H9 (cell line): ENCODE measurements around the gene TGFBR1. TPM values are rescaled to one million over a fixed set of nuclear protein-coding genes. Genes with fewer than 3 reads are reported as not detected.

Source experiments
- DNase-seq: peaks from one replicate; pipeline ENCODE4 v3.0.0-alpha.2; 2017
- H2AFZ ChIP-seq: one replicate; pipeline ENCODE4 v1.6.1; 2013; ENCODE audit warnings: mild to moderate bottlenecking, low read length, control low read depth, moderate library complexity
- H2AK5ac ChIP-seq: 2 replicates; pipeline ENCODE4 v1.6.1; 2013; ENCODE audit warnings: low read length, control low read depth, mixed read lengths; ENCODE audit not compliant: insufficient read length
- H2BK120ac ChIP-seq: one replicate; pipeline ENCODE4 v1.6.1; 2013; ENCODE audit warnings: low read depth, mild to moderate bottlenecking, low read length, control low read depth, inconsistent platforms; ENCODE audit not compliant: poor library complexity, severe bottlenecking
- H2BK12ac ChIP-seq: 2 replicates; pipeline ENCODE4 v1.6.1; 2013; ENCODE audit warnings: low read length, control low read depth, mixed read lengths, low read depth; ENCODE audit not compliant: insufficient read length
- H2BK15ac ChIP-seq: 2 replicates; pipeline ENCODE4 v1.6.1; 2013; ENCODE audit warnings: low read depth, low read length, control low read depth
- H2BK20ac ChIP-seq: one replicate; pipeline ENCODE4 v1.6.1; 2013; ENCODE audit warnings: low read depth, mild to moderate bottlenecking, low read length, control low read depth, inconsistent platforms; ENCODE audit not compliant: poor library complexity, severe bottlenecking
- H2BK5ac ChIP-seq: 2 replicates; pipeline ENCODE4 v1.6.1; 2013; ENCODE audit warnings: low read length, control low read depth, mixed read lengths; ENCODE audit not compliant: insufficient read length
- H3K14ac ChIP-seq: 2 replicates; pipeline ENCODE4 v1.6.1; 2013; ENCODE audit warnings: low read length, control low read depth; ENCODE audit not compliant: insufficient read depth
- H3K18ac ChIP-seq: 2 replicates; pipeline ENCODE4 v1.6.1; 2013; ENCODE audit warnings: low read depth, mild to moderate bottlenecking, mixed read lengths, low read length, control low read depth; ENCODE audit not compliant: insufficient read length
- H3K23ac ChIP-seq: 2 replicates; pipeline ENCODE4 v1.6.1; 2013; ENCODE audit warnings: low read length, control low read depth, mixed read lengths, low read depth; ENCODE audit not compliant: insufficient read length
- H3K23me2 ChIP-seq: 2 replicates; pipeline ENCODE4 v1.6.1; 2013; ENCODE audit warnings: low read depth, mild to moderate bottlenecking, mixed read lengths, low read length, control low read depth; ENCODE audit not compliant: insufficient read length, poor library complexity, severe bottlenecking
- H3K27ac ChIP-seq: 2 replicates; pipeline ENCODE4 v1.5.1; 2013; ENCODE audit warnings: low read length, control low read depth, mixed read lengths, low read depth; ENCODE audit not compliant: insufficient read length
- H3K27me3 ChIP-seq: 2 replicates; pipeline ENCODE4 v1.6.1; 2013; ENCODE audit warnings: low read length, control low read depth, inconsistent platforms; ENCODE audit not compliant: insufficient read depth
- H3K4ac ChIP-seq: 2 replicates; pipeline ENCODE4 v1.6.1; 2013; ENCODE audit warnings: low read depth, mild to moderate bottlenecking, control low read depth, inconsistent platforms, low read length, moderate library complexity
- H3K4me1 ChIP-seq: 2 replicates; pipeline ENCODE4 v1.6.1; 2013; ENCODE audit warnings: low read length, control low read depth, inconsistent platforms; ENCODE audit not compliant: insufficient read depth
- H3K4me2 ChIP-seq: 2 replicates; pipeline ENCODE4 v1.6.1; 2013; ENCODE audit warnings: low read length, control low read depth, mixed read lengths; ENCODE audit not compliant: insufficient read length, insufficient read depth
- H3K56ac ChIP-seq: 2 replicates; pipeline ENCODE4 v1.6.1; 2013; ENCODE audit warnings: low read depth, mild to moderate bottlenecking, mixed read lengths, low read length, control low read depth; ENCODE audit not compliant: insufficient read length
- H3K79me1 ChIP-seq: 2 replicates; pipeline ENCODE4 v1.6.1; 2013; ENCODE audit warnings: low read depth, mild to moderate bottlenecking, moderate library complexity, low read length, control low read depth, inconsistent platforms; ENCODE audit not compliant: insufficient read depth, poor library complexity, severe bottlenecking
- H3K79me2 ChIP-seq: 2 replicates; pipeline ENCODE4 v1.6.1; 2013; ENCODE audit warnings: low read length, control low read depth, inconsistent platforms; ENCODE audit not compliant: insufficient read depth
- H3K9ac ChIP-seq: 2 replicates; pipeline ENCODE4 v1.6.1; 2013; ENCODE audit warnings: low read length, control low read depth, mixed read lengths; ENCODE audit not compliant: insufficient read length; ENCODE audit errors: extremely low read depth
- H3K9me3 ChIP-seq: one replicate; pipeline ENCODE4 v1.6.1; 2013; ENCODE audit warnings: low read depth, low read length, inconsistent platforms; ENCODE audit not compliant: control insufficient read depth
- H3T11ph ChIP-seq: one replicate; pipeline ENCODE4 v1.6.1; 2013; ENCODE audit warnings: mild to moderate bottlenecking, low read length, control low read depth, inconsistent platforms
- H4K20me1 ChIP-seq: one replicate; pipeline ENCODE4 v1.6.1; 2013; ENCODE audit not compliant: control insufficient read depth, insufficient read length, insufficient read depth
- H4K5ac ChIP-seq: 2 replicates; pipeline ENCODE4 v1.6.1; 2013; ENCODE audit warnings: low read depth, mild to moderate bottlenecking, mixed read lengths, low read length, control low read depth; ENCODE audit not compliant: insufficient read length
- H4K8ac ChIP-seq: replicated peaks from 2 replicates; pipeline ENCODE4 v1.6.1; 2013; ENCODE audit warnings: low read length, control low read depth, mixed read lengths, low read depth; ENCODE audit not compliant: insufficient read length
- H4K91ac ChIP-seq: 2 replicates; pipeline ENCODE4 v1.6.1; 2013; ENCODE audit warnings: low read depth, mild to moderate bottlenecking, moderate library complexity, mixed read lengths, low read length, control low read depth; ENCODE audit not compliant: insufficient read length
- H3K27ac Mint-ChIP-seq, 3 experiments: 2 replicates in 2 of 3; 3 replicates in 1 of 3; pipeline ENCODE4 v1.8.0; 2020 to 2021; ENCODE audit warnings: mixed read lengths in 3 of 3, mild to moderate bottlenecking in 1 of 3, moderate library complexity in 1 of 3
- H3K27me3 Mint-ChIP-seq: 2 replicates; pipeline ENCODE4 v1.8.0; 2021; ENCODE audit warnings: low read depth, mild to moderate bottlenecking, moderate library complexity, mixed read lengths
- H3K36me3 Mint-ChIP-seq, 3 experiments: 2 replicates in 2 of 3; 3 replicates in 1 of 3; pipeline ENCODE4 v1.8.0; 2020 to 2021; ENCODE audit warnings: low read depth in 3 of 3, mixed read lengths in 3 of 3; ENCODE audit not compliant: insufficient read depth in 1 of 3
- H3K4me1 Mint-ChIP-seq, 2 experiments: 2 replicates each; pipeline ENCODE4 v1.8.0; 2020; ENCODE audit warnings: mixed read lengths in 2 of 2
- H3K4me3 Mint-ChIP-seq, 2 experiments: 2 replicates in 1 of 2; 3 replicates in 1 of 2; pipeline ENCODE4 v1.8.0; 2020 to 2021; ENCODE audit warnings: mild to moderate bottlenecking in 2 of 2, mixed read lengths in 2 of 2, moderate library complexity in 1 of 2
- H3K9me3 Mint-ChIP-seq, 2 experiments: 2 replicates in 1 of 2; 3 replicates in 1 of 2; pipeline ENCODE4 v1.8.0; 2020; ENCODE audit warnings: mild to moderate bottlenecking in 2 of 2, mixed read lengths in 2 of 2, moderate library complexity in 1 of 2
- CTCF ChIP-seq: fragments of 200-600 bp; sonication (generic); conservative IDR thresholded peaks from 3 replicates; pipeline ENCODE4 v1.8.0; 2021; ENCODE audit warnings: antibody characterized with exemption, mild to moderate bottlenecking
- WGBS: extraction: QIAGEN DNeasy Blood & Tissue Kit; methylation state at CpG from one replicate; pipeline ENCODE4 v1.1.7; 2013; ENCODE audit warnings: missing lambda C conversion rate, low lambda C conversion rate, mixed read lengths; ENCODE audit not compliant: insufficient read length; ENCODE audit errors: extremely low coverage; 5-methylcytosine and 5-hydroxymethylcytosine counted together
- total RNA-seq: library from RNA; stranded (reverse); gene quantifications from 2 replicates; pipeline ENCODE4 v1.2.1, GENCODE V29; 2021

TGFBR1 gene
- total RNA-seq, 1 experiment from 2014 or later = 59.3 TPM

GRCh38 chr9:99167694-99168093, 62.8 kb downstream of the TGFBR1 start:
- no peak overlapping the region for H4K91ac ChIP-seq
- H2AFZ ChIP-seq = no peak overlapping the region
- WGBS = no CpG with 5 or more reads among the region's 3 CpGs
- no peak for DNase-seq
- no peak overlapping the region for H3K18ac ChIP-seq
- H3K79me2 ChIP-seq = no peaks in the 10 kb centered on the region
- no peak for TF ChIP-seq CTCF
- H4K20me1 ChIP-seq = no peaks in the 10 kb centered on the region
- H3K27me3 ChIP-seq = no peaks in the 10 kb centered on the region
- H3K79me1 ChIP-seq = no peaks in the 10 kb centered on the region
- no peak overlapping the region for H3K4ac ChIP-seq
- no peak overlapping the region for H4K5ac ChIP-seq
- no peak overlapping the region for H2BK5ac ChIP-seq
- H2BK20ac ChIP-seq = no peak overlapping the region
- H3K23ac ChIP-seq = no peak overlapping the region
- no peak overlapping the region for H3K14ac ChIP-seq
- H3K4me1 ChIP-seq = peaks cover 4% of the 10 kb centered on the region; the same call in 1 of the 2 replicates
- H3K56ac ChIP-seq = no peak overlapping the region
- no peak overlapping the region for H2BK15ac ChIP-seq
- no peaks in the 10 kb centered on the region; the same call in 1 of the 2 replicates for H3K27me3 Mint-ChIP-seq
- no peak overlapping the region for H2AK5ac ChIP-seq
- H3K9ac ChIP-seq = no peak overlapping the region
- no peak overlapping the region for H3K27ac Mint-ChIP-seq
- H3K9me3 Mint-ChIP-seq = peaks cover 0 to 2% of the 10 kb centered on the region in 2 experiments; a peak in 1 of 5 replicates
- H3K23me2 ChIP-seq = no peaks in the 10 kb centered on the region
- no peaks in the 10 kb centered on the region for H3K36me3 Mint-ChIP-seq
- no peak overlapping the region for H3K4me3 Mint-ChIP-seq
- H3K4me2 ChIP-seq = no peak overlapping the region
- H4K8ac ChIP-seq = no peak overlapping the region
- no peak overlapping the region for H3K27ac ChIP-seq
- H3K9me3 ChIP-seq = no peaks in the 10 kb centered on the region
- no peak overlapping the region for H3T11ph ChIP-seq
- no peak overlapping the region for H2BK120ac ChIP-seq
- H3K4me1 Mint-ChIP-seq = peaks cover 46 to 69% of the 10 kb centered on the region in 2 experiments
- H2BK12ac ChIP-seq = no peak overlapping the region
